Fibroblast of skin of abdomen (primary cell): ENCODE results near the gene URI1.

Source experiments
- DNase-seq: peaks from one replicate; pipeline ENCODE4 v3.0.0-alpha.2; 2013

Gene URI1

DNA sequence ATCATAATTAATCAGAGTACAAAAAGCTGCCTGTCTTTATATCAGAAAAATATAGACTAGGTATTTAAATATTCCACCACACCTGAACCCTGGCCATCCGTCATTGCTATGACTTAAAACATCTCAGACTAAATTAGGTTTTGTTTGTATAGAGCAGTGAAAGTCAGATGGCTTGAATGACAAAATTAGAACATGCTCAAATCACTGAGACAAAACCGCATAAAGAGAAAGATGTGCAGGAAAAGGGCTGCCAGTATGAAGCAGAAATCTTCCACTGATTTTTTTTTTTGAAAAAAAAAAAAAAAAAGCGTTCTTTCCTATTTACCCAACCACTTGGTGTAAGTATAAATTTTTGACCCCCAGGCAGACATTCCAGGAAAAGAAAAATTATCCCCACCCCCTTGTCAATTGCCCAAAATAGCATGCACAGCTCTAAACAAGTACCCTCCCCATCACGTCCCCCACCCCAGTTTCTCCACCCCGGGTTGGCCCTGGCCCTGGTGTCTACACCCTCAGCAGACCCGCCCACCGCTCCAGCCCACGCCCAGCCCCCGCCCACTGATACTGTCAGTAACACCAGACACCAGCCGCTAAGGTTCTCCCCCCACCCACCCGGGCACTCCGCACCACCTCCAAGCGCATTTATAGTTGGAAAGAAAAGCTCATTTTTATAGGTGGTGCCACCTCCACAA, 118.6 kb downstream of the URI1 start:
- DNase-seq: no peak

DNA sequence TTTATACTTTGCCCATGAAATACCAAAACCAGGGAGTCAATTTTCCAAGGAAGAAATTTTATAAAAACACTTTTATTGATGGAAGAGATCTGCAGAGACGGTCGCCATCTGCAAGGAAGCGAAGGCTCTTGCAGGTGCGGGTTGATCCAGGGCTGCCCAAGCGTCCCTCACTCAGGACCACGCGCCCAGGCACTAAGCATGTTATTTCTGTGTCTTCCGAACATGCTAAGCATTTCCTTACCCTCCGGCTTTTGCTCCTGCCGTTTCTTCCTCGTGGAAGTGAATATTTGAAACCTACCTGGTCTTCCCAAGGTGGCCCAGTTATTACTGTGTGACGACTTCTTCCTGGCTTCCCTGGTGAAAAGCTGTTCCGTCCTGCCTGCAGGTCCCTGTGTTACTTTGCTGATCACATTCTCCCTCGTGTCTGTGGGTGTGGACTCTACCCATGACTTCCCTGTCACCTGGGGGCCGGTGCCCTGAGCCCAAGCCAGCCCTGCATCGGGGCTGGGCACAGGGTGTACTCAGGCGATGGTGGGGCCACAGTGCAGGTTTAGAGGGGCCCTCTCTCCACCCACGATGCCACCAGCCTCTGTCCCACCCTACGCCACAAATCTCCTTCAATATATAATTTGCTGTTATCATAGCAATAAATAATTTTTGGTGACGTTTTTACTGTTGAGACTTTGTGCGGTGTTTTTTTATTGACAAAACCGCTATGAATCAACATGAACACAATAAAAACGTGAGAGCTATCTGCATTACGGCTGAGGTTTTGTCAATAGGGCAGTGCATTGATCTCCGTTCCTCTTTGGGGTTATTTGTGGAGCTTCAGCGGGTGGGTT, 119.4 kb downstream of the URI1 start:
- DNase-seq: no peak

DNA sequence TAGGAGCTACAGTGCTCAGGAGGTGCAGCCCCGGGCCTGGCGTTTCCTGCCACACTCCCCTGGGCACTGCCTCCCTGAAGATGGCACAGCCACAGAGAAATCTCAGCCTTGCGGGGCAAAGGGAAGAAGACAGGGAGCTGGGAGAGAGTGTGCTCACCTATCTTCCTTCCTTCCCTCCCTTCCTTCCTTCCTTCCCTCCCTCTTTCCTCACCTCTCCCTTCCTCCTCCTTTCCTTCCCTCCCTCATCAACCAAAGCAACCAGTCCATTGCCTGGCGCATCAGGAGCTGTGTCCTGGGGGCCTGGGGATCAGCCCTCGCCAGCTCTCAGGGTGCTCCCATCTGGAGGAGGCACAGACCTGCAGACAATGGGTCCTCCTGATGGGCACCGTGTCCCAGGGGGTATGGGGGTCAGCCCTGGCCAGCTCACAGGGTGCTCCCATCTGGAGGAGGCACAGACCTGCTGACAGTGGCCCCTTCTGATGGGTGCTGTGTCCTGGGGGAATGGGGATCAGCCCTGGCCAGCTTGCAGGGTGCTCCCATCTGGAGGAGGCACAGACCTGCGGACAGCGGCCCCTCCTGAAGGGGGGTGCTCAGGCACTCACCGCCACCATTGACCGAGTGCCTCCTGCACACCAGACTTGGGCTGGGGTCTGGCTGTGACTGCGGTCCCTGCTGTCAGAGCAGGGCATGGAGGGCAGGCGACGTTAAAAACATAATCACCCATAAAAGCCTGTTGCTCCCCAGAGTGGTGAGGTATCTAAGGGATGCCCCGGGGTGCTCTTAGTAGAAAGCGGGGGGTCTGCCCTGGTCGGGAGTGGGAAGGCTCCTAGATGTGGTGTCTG, 120.2 kb downstream of the URI1 start:
- no peak for DNase-seq

DNA sequence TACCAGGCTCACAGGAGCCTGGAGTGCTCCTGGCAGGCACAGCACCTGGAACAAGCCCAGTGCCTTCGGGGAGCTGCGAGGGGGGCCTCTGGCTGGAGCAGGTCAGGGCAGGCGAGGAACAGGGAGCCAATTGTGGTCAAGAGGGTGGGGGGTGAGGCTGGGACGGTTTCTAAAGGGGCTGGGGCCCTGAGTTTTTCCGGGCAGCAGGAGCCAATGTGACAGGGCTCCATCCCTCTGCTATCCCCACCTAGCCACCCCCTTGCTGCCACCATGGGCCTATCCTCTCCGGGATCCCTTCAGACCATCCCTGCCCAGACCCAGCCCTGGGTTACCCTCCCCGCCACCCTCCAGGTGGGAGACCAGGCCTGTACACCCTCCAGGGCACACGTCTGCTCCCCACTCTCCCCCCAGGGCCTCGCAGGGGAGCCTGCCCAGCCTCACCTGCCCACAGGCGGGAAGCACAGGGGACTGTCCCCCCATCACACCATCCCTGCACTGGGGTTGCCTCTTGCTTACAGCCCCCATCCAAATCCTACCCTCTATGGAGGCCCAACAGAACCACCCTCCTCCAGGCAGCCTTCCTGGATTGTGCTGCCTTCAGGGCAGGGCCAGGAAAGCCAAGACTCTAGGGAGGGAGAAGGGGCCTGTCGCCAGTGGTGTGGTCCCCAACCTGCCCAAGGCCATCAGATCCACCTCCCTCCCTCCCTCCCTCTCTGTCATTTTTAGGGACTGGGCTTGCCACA, 121.0 kb downstream of the URI1 start:
- DNase-seq: no peak

DNA sequence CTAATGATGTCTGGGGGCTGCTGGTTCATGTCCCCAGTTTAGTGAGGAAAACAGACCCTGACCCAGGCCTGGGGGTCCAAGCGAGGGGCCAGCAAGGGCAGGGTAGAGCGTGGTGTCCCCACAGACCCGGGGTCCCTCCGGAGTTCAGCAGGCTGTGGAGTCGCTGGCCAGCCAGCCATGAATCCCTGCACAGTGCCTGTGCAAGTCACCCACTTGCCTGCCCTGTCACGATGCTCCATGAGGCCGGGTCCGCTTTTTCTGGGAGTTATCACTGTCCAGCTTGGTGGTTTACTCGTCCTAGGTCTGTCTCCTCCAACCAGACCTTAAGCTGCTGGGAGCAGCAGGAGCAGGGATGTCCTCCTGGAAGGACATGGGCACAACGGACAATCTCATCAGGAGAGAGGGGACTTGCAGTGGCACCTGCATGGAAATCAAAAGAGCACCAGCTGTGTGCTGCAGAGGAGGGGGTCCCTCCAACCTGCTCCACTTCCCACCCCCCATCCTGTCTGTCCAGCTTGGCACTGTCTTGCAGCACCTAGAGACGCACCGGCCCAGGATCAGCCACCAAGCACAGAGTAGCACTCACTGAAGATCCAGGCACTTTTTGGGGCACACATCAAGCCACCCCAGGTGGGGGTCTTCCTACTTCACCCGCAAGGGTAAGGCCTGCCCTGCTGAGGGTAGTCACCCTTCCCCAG, 121.8 kb downstream of the URI1 start:
- DNase-seq: no peak

DNA sequence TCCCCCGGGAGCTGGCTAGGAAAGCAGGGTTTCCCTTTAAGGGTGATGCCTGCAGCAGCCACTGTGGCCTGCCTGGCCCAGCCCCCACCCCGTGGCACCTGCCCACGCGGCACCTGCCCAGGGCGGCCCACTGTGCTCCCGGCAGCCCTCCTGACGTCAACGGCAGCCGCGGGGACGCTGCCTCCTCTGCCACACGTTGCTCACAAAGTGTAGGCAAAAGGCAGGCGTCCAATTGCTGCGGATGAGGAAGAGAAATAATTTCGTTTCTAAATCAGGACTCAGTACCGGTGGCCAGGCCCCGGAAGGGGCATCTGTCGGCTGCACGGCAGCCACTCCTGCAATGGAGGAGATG, 122.3 kb downstream of the URI1 start:
- DNase-seq: no peak

DNA sequence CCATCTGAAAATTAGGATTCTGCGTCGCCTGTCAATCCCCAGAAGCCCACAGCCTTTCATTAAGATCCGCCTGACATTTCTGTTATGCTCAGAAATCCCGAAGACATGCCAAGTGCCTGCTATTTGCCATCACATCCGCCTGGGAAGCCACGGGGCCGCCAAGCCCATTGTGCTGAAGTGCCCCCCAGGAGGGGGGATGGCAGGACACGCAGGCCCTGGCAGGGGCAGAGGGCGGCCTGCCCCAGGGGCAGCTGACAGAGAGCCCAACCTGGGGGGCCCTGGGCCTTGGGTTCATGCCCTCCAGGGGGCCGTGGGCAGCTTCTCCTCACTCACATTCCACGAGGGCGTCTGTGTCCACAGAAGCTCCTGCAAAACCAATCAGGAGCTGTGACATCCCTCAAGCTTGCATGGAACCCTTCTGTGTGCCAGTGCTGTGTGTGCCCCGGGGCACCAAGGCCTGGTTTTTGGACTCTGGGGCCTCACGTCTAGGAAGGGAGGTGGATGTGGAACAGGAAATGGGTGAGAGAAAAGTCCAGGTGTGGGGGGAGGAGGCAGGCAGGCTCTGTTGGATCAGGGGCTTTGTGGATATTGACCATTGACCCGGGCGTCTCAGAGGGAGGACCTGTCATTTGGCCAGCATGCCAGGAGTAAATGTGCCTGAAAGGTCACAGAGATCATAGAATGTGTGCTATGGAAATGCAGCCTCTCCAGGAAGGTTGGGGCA, 122.9 kb downstream of the URI1 start:
- no peak for DNase-seq

DNA sequence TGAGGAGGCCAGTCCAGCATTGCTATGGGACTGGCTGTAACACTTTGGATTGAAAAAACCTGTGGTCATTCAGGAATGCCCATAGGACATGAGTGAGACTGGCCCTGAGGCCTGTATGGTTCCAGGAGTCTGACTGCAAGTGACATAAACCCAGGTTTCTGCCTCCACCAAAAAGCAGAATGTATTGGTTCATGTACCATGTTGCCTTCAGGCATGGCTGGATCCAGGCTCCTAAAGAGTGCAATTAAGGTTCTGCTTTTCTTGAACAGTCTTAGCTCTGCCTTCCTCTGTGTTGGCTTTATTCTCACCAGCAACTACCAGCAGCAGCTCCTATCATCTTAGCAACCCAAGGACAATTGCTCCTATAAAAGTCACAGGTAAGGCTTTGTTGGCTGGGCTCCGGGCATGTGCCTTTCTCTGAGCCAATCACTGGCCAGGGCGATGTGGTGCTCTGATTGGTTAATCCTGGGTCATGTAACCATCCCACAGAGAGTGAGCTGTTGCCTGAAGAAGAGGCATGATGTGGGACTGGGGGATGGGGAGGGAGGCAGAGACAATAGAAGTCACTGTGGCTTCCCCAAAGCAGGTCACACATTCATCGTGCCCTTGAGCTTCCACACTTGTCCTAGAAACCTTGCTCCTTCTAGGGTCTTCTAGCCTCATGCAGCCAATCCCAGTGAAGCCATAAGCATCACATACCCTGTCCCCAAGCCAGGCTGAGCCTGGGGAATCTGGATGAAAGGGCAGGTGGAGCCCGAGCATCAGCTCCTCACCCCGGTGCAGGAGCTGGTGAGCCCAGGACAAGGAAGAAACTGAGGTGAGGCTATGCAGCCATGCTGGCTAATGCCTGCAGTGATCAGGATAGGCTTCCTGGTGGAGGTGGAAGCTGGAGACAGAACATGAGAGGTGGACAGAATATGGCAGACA, 123.9 kb downstream of the URI1 start:
- DNase-seq: no peak
